Nephron progenitor cell (in vitro differentiated cells): Measurements from ENCODE around the gene OTULINL.
A peak's percentile ranks its signal among the peaks of the same experiment; 100 is the strongest.

Experiments used
- DNase-seq: peaks from one replicate; pipeline ENCODE4 v3.0.0; 2021
- H3K27ac Mint-ChIP-seq: 2 replicates; pipeline ENCODE4 v1.8.0; 2021; ENCODE audit warnings: mild to moderate bottlenecking, moderate library complexity, mixed read lengths
- H3K27me3 Mint-ChIP-seq: 2 replicates; pipeline ENCODE4 v1.8.0; 2021; ENCODE audit warnings: mild to moderate bottlenecking, low read depth, mixed read lengths; ENCODE audit not compliant: poor library complexity
- H3K36me3 Mint-ChIP-seq: 2 replicates; pipeline ENCODE4 v1.8.0; 2021; ENCODE audit warnings: low read depth, mixed read lengths
- H3K4me1 Mint-ChIP-seq: 2 replicates; pipeline ENCODE4 v1.8.0; 2021; ENCODE audit warnings: mixed read lengths
- H3K4me3 Mint-ChIP-seq: 2 replicates; pipeline ENCODE4 v1.8.0; 2021; ENCODE audit warnings: mild to moderate bottlenecking, moderate library complexity, mixed read lengths
- H3K9me3 Mint-ChIP-seq: 2 replicates; pipeline ENCODE4 v1.8.0; 2021; ENCODE audit warnings: mild to moderate bottlenecking, moderate library complexity, mixed read lengths
- TF ChIP-seq, protein P1 (sequence below): fragments of 200-600 bp; sonication (generic); IDR thresholded peaks from 2 replicates; pipeline ENCODE4 v1.5.0; 2021; ENCODE audit warnings: antibody characterized with exemption

Gene OTULINL

DNA sequence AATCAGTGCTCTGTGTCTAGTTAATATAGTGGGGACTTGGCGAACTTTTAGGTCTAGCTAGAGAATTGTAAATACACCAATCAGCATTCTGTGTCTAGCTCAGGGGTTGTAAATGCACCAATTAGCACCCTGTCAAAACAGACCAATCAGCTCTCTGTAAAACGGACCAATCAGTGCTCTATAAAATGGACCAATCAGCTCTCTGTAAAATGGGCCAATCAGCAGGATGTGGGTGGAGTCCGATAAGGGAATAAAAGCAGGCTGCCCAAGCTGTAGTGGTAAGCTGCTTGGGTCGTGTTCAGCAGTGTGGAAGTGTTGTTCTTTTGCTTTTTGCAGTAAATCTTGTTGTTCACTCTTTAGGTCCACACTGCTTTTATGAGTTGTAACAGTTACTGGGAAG lies 3.6 kb upstream of the OTULINL start:
- TF ChIP-seq, protein P1, sequence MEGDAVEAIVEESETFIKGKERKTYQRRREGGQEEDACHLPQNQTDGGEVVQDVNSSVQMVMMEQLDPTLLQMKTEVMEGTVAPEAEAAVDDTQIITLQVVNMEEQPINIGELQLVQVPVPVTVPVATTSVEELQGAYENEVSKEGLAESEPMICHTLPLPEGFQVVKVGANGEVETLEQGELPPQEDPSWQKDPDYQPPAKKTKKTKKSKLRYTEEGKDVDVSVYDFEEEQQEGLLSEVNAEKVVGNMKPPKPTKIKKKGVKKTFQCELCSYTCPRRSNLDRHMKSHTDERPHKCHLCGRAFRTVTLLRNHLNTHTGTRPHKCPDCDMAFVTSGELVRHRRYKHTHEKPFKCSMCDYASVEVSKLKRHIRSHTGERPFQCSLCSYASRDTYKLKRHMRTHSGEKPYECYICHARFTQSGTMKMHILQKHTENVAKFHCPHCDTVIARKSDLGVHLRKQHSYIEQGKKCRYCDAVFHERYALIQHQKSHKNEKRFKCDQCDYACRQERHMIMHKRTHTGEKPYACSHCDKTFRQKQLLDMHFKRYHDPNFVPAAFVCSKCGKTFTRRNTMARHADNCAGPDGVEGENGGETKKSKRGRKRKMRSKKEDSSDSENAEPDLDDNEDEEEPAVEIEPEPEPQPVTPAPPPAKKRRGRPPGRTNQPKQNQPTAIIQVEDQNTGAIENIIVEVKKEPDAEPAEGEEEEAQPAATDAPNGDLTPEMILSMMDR = no peak
- H3K27ac Mint-ChIP-seq = no peak overlapping the region
- H3K4me3 Mint-ChIP-seq = no peak overlapping the region
- H3K4me1 Mint-ChIP-seq = no peaks in the 10 kb centered on the region
- peaks cover 43% of the 10 kb centered on the region for H3K27me3 Mint-ChIP-seq
- no peaks in the 10 kb centered on the region for H3K36me3 Mint-ChIP-seq
- DNase-seq = no peak
- H3K9me3 Mint-ChIP-seq = peaks cover 3% of the 10 kb centered on the region

DNA sequence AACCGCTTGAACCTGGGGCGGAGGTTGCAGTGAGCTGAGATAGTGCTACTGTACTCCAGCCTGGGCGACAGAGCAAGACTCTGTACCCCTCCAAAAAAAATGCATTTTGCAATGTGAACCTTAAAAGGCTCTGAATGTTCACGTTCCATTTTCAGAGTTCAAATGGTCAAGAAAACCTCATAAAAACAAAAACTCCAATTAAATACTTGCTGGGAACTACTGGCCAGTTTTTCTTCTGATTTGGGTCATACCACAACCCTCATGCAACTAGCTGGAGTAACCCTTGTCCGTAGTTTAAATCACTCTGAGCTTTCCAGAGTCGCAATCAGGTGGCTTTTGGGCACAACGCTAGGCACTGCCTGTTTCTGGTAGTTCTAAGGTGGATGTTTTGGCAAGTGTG lies 2.3 kb upstream of the OTULINL start:
- H3K27me3 Mint-ChIP-seq = peaks cover 56% of the 10 kb centered on the region
- H3K4me1 Mint-ChIP-seq = no peaks in the 10 kb centered on the region
- TF ChIP-seq, protein P1 = no peak
- DNase-seq = no peak
- H3K4me3 Mint-ChIP-seq = no peak overlapping the region
- H3K36me3 Mint-ChIP-seq = no peaks in the 10 kb centered on the region
- H3K9me3 Mint-ChIP-seq = no peaks in the 10 kb centered on the region
- no peak overlapping the region for H3K27ac Mint-ChIP-seq

DNA sequence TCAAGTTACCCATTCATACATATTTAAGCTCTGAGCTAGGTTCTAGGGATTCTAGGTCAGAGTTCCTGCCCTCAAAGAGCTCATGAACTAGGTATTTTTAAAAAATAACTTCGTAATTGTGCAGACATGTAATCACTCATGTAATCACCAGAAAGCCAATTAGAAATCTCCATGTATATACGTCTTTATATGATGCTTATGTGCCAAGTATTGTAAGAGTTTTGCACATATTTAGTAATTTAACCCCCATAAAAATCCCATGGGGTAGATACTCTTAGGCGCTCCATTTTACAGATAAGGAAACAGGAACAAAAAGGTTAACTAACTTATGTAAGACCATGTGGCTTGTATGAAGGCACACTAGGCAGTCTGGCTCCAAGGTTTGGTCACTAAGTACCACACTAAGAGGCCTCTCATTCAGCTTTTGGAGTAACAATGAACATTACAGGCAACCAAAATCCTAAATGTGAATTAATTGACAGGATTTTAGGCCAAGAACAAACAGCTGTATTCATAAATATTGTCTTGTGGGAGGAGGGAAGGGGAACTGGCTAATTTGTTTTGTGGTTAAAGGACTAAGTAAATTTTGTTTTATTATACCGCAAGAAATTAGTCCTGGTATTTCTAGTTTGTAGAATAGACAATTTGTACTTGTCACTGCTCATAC lies 1.7 kb upstream of the OTULINL start:
- TF ChIP-seq, protein P1 = no peak
- peaks cover 62% of the 10 kb centered on the region for H3K27me3 Mint-ChIP-seq
- no peak for DNase-seq
- H3K27ac Mint-ChIP-seq = no peak overlapping the region
- H3K36me3 Mint-ChIP-seq = peaks cover 3% of the 10 kb centered on the region
- no peaks in the 10 kb centered on the region for H3K4me1 Mint-ChIP-seq
- no peaks in the 10 kb centered on the region for H3K9me3 Mint-ChIP-seq
- no peak overlapping the region for H3K4me3 Mint-ChIP-seq

DNA sequence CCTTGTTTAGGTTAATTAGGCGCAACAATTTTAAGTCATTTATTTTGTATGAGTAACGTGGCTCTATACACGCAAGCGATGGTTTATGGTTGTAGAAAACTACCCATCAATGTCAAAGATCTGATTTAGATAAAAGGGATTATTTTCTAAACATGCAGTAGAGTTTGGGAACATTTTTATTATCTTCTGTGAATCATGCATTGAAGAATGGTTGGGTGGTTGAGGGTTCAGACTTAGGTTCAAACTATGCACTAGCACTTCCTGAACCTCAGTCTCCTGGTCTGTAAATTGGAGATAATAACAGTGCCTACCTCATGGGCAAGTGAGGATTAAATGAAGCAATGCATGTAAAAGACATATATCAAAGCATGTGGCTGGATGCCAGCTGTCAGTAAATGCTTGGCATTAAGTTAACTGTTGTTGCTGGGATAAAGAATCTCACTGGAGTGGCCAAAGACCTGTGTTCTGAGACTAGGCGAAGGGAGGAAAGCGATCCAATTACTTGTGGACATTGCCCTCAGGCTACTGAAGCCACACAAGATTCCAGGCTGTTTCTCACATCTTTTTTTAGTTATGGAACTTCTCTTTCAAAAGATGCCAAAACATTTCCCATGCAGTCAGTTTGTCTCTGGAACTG lies 1.1 kb upstream of the OTULINL start:
- no peak for DNase-seq
- TF ChIP-seq, protein P1 = no peak
- H3K9me3 Mint-ChIP-seq = peaks cover 3% of the 10 kb centered on the region
- peak overlapping the region; percentile 72 for H3K4me3 Mint-ChIP-seq
- H3K27me3 Mint-ChIP-seq = peaks cover 65% of the 10 kb centered on the region
- H3K27ac Mint-ChIP-seq = no peak overlapping the region
- H3K36me3 Mint-ChIP-seq = peaks cover 5% of the 10 kb centered on the region
- no peaks in the 10 kb centered on the region for H3K4me1 Mint-ChIP-seq

DNA sequence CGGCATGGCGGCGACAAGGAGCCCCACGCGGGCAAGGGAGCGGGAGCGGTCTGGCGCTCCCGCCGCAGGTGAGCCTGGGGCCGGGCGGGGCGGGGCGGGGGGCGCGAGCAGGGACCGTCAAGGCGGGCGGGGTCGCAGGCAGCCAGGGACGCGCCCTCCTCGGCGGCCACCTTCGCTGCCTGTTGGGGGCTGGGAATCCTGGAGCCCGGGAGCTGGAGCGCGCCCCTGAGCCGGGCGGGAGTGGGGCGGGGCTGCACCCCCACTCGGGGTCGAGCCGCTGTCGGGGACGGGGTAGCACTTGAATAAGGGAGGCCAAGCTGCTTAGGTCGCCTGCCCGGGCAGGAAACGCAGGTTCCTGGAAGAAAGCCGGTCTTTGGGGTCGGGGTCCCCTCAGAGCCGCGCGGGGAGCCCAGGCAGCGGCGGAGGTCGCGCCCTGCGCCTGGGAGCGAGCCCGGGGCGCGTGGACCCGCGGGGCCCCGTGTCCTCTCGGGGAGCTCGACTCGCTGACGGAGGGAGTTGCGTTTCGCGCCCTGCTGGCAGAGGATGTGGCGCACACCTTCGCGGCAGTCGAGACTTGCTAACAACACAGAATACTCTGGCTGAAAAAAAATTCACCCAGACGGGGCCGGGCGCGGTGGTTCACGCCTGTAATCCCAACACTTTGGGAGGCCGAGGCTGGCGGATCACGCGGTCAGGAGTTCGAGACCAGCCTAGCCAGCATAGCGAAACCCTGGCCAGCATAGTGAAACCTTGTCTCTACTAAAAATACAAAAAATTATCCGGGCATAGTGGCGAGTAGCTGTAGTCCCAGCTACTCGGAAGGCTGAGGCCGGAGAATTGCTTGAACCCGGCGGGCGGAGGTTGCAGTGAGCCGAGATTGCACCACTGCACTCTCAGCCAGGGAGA lies 552 bp downstream of the OTULINL start:
- Mint-ChIP-seq H3K4me3 (peak overlapping the region; percentile 78), H3K27ac (no peak overlapping the region)

More for the DNA sequence above, 552 bp downstream of the OTULINL start:
- Mint-ChIP-seq H3K9me3 (peaks cover 15% of the 10 kb centered on the region), H3K27me3 (peaks cover 69% of the 10 kb centered on the region), H3K36me3 (peaks cover 8% of the 10 kb centered on the region), H3K4me1 (no peaks in the 10 kb centered on the region)
- TF ChIP-seq, protein P1 = no peak
- peak; percentile 53 for DNase-seq
